Muscle layer of colon (tissue), 2 donors: ENCODE data around the gene SH3BGRL.
"Not testable (repeated sequence)": the region's sequence is repeated elsewhere in the genome, so short reads cannot be mapped to it uniquely, and the experiment has no call there.

ENCODE experiments used
- H3K27ac ChIP-seq: one replicate; pipeline ENCODE4 v1.7.0; 2013; ENCODE audit warnings: low read depth, mild to moderate bottlenecking, low read length, moderate library complexity
- H3K27me3 ChIP-seq, 2 donors: one replicate each; pipeline ENCODE4 v1.7.0; 2013; ENCODE audit warnings: low read length in 2 of 2, mild to moderate bottlenecking in 2 of 2; ENCODE audit not compliant: insufficient read depth in 2 of 2, control insufficient read depth in 1 of 2
- H3K36me3 ChIP-seq: one replicate; pipeline ENCODE4 v1.7.0; 2013; ENCODE audit warnings: mild to moderate bottlenecking, low read length; ENCODE audit not compliant: insufficient read depth
- H3K4me1 ChIP-seq: one replicate; pipeline ENCODE4 v1.7.0; 2013; ENCODE audit warnings: mild to moderate bottlenecking, low read length; ENCODE audit not compliant: insufficient read depth
- H3K4me3 ChIP-seq, 2 donors: one replicate each; pipeline ENCODE4 v1.7.0; 2013; ENCODE audit warnings: low read length in 2 of 2, low read depth in 1 of 2, mild to moderate bottlenecking in 1 of 2, moderate library complexity in 1 of 2
- H3K9ac ChIP-seq: one replicate; pipeline ENCODE4 v1.7.0; 2013; ENCODE audit warnings: low read length
- H3K9me3 ChIP-seq: one replicate; pipeline ENCODE4 v1.7.0; 2013; ENCODE audit warnings: mild to moderate bottlenecking, low read length
- donor health status: abdominal sarcoma.
- donor health status: Adenocarcinoma of cecum.

The SH3BGRL gene

DNA sequence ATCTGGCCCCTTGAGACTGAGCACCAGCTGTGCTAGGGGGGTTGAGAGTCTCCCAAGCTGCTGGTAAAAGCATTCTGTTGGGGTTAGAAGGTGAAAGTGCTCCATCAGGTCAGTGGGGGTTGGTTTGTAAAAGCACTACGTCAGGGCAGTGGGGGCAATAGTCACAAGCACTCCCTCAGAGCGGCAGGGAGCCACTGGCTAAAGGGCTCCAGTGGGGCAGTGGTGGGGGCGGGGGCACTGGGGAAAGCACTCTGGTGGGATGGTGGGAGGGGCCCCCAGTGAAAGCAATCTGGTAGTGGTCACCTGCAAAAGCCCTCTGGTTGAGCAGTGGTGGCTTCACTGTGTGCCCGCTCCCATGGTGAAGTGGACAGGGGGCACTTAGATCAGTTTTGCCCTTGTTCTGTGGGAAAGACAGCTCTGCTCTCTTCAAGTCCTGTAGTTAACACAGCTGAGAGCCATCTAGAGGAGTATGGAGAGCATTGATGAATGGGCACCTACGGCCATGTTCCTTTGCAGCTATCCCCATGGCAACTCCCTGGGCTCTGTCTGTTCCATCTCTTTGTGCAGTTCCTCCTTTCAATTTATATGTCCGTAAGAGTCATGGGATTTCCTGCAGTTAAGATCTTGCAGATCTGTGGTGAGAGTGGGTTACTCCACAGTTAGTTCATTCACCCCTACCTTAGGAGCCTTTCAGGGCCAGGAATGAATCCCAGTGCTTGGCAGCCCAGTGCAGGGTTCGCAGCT lies 106.4 kb downstream of the SH3BGRL start:
- Histone ChIP-seq H3K27me3 (no peaks in the 10 kb centered on the region), H3K4me1 (no peaks in the 10 kb centered on the region), H3K36me3 (no peaks in the 10 kb centered on the region), H3K9me3 (no peaks in the 10 kb centered on the region), H3K27ac (no peak overlapping the region), H3K4me3 (no peak overlapping the region), H3K9ac (no peak overlapping the region)

- Histone ChIP-seq H3K4me1 (no peaks in the 10 kb centered on the region), H3K9me3 (no peaks in the 10 kb centered on the region), H3K27ac (no peak overlapping the region), H3K27me3 (no peaks in the 10 kb centered on the region), H3K36me3 (no peaks in the 10 kb centered on the region), H3K9ac (no peak overlapping the region), H3K4me3 (no peak overlapping the region)
These were observed 114.3 kb downstream of the SH3BGRL start for GRCh38 chrX:81316163-81316562.

- not testable (repeated sequence) for H3K4me1 ChIP-seq, H3K9ac ChIP-seq, H3K27me3 ChIP-seq, H3K4me3 ChIP-seq, H3K9me3 ChIP-seq, H3K27ac ChIP-seq, H3K36me3 ChIP-seq
These were observed 129.8 kb downstream of the SH3BGRL start for GRCh38 chrX:81331653-81332052.

GRCh38 chrX:81336455-81337152 lies 134.7 kb downstream of the SH3BGRL start:
- Histone ChIP-seq H3K4me1 (no peaks in the 10 kb centered on the region), H3K4me3 (no peak overlapping the region), H3K9me3 (no peaks in the 10 kb centered on the region), H3K27ac (no peak overlapping the region), H3K36me3 (no peaks in the 10 kb centered on the region), H3K9ac (no peak overlapping the region), H3K27me3 (no peaks in the 10 kb centered on the region)

DNA sequence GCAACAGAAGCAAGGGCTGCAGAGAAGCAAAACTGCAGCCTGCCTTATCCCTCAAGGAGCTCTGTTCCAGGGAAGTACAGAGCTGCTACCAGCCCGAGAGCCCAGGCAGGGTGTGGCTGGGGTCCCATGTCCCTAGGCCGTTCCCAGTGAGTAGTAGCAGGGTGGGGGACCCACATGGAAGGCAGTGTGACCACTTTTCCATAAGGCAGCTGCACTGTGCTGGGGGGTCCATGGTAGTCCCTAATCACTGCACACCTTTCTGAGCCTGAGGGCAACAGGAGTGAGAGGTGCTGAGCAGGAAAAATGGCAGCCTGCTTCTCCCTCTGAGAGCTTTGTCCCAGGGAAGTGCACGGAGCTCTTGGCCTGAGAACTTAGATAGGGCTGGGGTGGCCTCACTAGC lies 135.9 kb downstream of the SH3BGRL start:
- Histone ChIP-seq H3K4me3 (no peak overlapping the region), H3K36me3 (no peaks in the 10 kb centered on the region), H3K9me3 (no peaks in the 10 kb centered on the region), H3K4me1 (no peaks in the 10 kb centered on the region), H3K27me3 (no peaks in the 10 kb centered on the region), H3K27ac (no peak overlapping the region), H3K9ac (no peak overlapping the region)

DNA sequence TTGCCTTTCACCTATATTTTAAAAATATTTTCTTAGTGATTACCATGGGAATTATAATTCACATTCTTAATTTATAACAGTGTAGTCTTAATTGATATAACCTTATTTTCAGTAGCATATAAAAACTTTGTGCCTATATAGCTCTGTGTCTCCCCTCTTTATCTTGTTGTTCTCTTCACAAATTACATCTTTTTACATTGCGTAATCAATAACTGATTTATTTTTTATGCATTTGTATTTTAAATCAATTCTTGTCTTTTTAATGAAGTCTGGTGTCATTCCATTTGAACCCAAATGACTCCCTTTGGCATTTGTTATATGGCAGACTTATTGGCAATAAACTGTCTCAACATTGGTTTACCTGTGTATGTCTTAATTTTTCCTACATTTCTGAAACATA lies 137.0 kb downstream of the SH3BGRL start:
- no peak overlapping the region for H3K4me3 ChIP-seq
- no peaks in the 10 kb centered on the region for H3K27me3 ChIP-seq
- no peaks in the 10 kb centered on the region for H3K9me3 ChIP-seq
- H3K4me1 ChIP-seq, result no peaks in the 10 kb centered on the region
- H3K9ac ChIP-seq, result no peak overlapping the region
- no peaks in the 10 kb centered on the region for H3K36me3 ChIP-seq
- H3K27ac ChIP-seq, result no peak overlapping the region

GRCh38 chrX:81345296-81345695 lies 143.4 kb downstream of the SH3BGRL start:
- not testable (repeated sequence) for H3K9ac ChIP-seq, H3K27ac ChIP-seq, H3K4me3 ChIP-seq, H3K36me3 ChIP-seq, H3K4me1 ChIP-seq, H3K9me3 ChIP-seq, H3K27me3 ChIP-seq
